D341Med (cell line): ENCODE measurements around the gene HMHB1.

Experiments
- DNase-seq: peaks from one replicate; pipeline ENCODE4 v3.0.0; 2012; ENCODE audit warnings: low spot score

Gene HMHB1

DNA sequence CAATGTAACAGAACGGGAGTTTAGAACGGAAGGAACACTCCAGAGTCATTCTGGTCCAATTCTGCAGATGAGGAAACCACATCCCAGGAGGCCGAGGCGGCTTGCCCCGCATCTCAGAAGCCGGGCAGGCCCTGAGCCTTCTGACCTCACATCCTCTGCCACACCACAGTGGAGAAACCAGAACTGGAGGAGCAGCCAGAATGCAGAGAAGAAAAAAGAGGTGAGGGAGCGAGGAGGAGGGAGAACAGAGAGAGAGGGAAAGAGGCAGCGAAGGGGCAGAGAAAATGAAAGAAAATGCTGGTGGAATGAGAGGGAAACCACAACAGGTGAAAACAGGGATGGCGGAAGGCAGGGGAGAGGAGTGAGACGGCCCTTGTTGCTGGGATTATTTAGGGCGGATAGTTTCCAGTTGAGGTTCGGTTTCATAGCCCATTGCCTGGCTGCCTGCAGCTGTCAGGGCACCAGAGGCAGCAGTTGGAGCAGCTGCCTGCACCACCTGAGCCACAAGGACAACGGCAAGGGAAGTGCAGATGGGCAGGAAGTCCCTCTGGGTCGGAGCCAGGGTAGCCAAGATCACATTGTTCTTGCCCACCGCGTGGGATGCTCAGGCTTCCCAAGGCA, at the start of gene HMHB1:
TSS of gene HMHB1 (plus strand) at position 77 of the 621 bp plus-strand sequence.
- no peak for DNase-seq

DNA sequence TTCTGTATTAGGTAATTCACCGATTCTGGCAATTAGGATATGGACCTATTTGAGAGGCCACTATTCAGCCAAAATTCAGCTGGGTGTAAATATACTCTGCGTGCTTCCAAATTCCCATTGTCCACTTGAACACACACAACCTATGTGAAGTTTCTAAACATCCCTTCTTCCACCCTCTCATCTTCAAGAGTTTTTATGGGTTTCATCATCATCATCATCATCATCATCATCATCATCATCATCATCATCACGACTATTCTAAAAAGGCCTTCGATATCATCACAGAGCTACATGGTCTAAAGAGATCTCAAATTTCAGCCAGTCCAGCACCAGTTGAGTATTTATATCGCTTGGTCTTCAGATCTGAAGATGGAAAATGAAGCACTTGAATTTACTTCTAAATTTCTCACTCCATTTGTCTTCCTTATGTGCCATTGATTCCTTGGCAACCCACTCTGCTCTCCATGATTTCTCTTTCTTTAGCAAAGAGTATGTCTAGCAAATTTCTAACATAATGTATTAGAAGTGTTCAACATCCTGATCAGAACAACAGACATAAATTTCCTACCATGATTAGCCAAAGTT, 49.2 kb upstream of the HMHB1 start:
- no peak for DNase-seq

GRCh38 chr5:143767162-143767561, 44.8 kb upstream of the HMHB1 start:
- no peak for DNase-seq

- DNase-seq: no peak
Measured at GRCh38 chr5:143769026-143769786, 42.8 kb upstream of the HMHB1 start.

- DNase-seq: no peak
Measured at GRCh38 chr5:143770450-143770849, 41.5 kb upstream of the HMHB1 start.

DNA sequence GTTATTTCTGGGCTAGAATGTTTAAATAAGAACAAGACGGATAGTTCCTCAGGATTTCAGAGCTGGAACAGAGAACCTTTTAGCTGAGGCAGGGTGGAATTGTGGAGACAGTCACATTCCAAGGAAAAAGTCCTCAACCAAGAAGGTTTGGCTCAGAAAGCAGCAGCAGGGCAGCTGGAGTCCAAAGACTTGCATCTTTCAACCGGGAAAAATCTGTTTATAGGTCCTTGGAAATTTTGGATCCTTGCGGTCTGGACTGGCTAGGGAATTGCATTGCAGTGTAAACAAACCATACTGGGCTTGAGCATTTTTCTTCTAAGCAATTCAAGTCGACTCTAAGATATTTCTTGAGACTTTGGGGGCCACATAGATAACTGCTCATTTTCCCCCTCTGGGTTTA, 40.8 kb upstream of the HMHB1 start:
- no peak for DNase-seq

DNA sequence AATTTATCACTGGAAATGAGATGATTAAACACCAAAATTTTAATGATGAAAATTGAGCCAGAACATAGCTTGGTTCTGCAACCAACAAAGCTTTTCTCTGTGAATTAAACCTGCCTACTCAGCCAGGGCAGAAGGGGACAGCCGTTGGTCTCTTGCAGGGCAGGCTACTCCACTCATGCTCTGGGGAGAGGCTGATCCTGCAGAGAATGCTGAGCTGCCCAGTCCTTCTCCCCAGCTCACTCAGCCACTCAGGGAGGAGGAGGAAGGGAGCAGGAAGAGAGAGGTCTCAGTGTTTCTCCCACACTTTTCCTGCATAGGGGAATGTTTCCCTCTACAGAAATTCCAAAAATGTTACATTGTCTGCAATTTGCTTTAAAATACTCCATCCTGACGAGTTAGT, 40.4 kb upstream of the HMHB1 start:
- DNase-seq: no peak

- no peak for DNase-seq
Measured at GRCh38 chr5:143772621-143773020, 39.3 kb upstream of the HMHB1 start.

DNA sequence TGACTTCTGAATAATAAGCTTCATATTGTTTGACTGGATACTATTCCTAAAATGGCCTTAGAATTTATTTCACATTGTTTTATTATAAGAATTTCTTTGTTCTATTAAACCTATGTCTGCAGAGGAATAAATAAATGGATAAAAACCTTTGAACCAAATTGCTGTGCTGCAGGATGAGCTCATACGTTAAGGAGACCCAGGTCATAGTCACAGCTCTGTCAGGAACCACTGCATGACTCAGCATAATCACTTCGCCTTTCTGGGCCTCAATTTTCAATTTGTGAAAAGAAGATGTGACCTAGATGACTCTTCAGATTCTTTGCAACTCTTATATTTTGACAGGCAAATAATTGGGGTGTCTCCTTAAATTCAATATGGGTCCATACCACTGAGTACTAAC, 36.7 kb upstream of the HMHB1 start:
- DNase-seq: no peak

DNA sequence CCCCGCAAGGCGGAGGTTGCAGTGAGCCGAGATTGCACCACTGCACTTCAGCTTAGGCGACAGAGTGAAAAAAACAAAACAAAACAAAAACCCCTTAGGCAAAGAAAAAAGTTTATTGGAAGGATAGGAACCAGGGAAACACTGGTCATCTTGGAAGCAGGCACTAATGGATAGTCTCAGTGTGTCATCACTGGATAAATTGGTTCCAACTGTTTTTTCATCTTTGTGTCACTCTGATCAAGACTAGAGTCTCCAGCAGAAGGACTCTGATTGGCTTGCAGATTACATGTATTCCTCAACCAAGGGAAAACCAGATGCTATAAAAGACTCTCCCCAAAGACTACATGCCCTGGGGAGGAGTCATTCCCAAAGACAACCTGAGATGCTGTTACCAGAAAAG, 35.0 kb upstream of the HMHB1 start:
- DNase-seq: no peak

GRCh38 chr5:143779506-143779905, 32.5 kb upstream of the HMHB1 start:
- no peak for DNase-seq

DNA sequence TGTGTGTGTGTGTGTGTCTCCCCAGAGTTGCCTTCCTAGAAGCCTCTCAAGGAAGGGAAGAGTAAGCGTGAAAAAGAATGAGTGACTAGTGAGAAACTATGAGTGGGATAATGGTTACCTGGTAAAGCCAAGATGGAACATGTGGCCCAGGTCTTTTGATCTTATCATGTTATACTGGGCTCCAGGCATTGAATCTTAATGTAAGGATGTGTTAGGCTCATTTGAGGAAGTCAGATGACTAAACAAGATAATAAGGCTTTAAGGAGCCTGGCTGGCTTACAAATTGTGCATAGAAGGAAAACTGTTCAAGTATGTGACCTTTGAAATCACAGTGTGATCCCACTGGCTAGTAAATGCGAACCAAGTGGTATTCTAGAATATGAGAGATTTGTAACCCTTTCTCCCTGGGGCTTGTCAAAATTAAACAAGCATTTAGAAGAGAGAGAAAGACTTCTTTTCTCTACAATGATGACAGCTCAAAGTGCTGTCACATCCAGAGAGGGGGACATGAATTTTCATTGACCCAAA, 29.9 kb upstream of the HMHB1 start:
- no peak for DNase-seq

DNA sequence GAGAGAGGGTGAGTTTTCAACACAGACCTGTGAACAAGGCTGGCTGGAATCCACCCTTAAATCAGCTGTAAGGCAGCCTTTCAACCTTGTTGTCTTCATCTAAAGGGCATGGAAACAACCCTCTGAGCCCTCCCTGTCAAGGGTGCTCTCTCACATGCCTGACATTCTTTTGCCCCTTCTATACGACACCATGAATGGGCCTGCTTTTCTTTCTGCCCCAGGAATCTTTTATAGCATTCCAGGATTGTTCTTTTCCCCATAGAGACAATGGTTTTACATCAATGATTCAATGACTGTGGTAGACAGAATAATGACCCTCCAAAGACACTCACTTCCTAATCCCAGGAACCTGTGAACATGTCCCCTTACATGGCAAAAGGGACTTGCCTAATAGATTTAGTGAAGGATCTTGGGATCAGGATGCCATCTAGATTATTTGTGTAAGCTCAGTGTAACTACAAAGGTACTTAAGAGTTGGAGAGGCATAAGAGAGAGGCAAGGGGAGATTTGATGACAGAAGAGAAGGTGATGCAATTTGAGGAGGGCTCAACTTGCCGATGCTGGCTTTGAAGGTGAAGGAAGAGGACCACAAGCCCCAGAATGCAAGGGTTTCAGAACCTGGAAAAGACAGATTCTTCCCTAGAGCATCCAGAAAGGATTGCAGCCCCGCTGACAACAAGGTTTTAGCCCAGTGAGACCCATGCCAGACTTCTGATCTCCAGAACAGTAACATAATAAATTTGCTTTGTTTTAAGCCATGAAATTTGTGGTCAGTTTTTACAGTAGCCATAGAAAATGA, 29.2 kb upstream of the HMHB1 start:
- DNase-seq: no peak

DNA sequence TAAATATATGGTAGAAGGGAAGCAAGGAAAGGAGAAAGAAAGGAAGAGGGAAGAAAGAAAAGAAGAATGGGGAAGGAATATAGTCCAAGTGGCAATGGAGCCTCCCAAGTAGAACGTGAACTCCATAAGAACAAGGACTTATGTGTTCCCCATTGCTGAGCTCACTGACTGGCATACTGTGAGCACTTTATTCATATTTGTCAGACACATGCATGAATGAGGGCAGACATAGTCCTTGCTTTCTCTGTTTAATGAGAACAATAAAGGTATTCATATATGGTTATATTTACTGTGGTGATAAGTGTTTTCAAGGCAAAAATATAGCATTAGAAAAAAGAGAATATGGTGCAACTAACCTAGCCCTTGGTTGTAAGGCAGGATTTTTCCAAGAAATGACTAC, 23.6 kb upstream of the HMHB1 start:
- no peak for DNase-seq

- DNase-seq: no peak
Measured at GRCh38 chr5:143790457-143791112, 21.4 kb upstream of the HMHB1 start.

GRCh38 chr5:143791848-143792731, 19.9 kb upstream of the HMHB1 start:
- no peak for DNase-seq

DNA sequence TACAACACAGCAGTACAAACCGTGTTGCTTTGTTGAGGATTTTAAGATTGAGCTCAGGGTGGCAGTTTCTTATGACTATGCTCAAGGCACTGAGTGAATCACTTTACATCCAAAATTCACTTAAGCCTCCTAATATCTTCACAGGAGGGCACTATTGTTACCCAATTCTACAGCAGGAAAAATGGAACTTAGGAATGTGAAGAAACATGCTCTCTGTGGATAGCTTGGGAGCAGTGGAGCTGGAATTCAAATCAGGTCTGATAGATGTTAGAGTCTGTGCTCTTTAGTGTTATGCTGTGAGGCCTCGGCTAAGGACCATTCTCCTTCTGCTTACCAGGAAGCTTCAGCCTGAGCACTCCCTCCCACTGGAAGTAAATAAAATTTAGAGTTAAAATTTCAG, 18.7 kb upstream of the HMHB1 start:
- no peak for DNase-seq

- DNase-seq: no peak
Measured at GRCh38 chr5:143796125-143796524, 15.8 kb upstream of the HMHB1 start.

GRCh38 chr5:143796753-143797152, 15.2 kb upstream of the HMHB1 start:
- DNase-seq: no peak

DNA sequence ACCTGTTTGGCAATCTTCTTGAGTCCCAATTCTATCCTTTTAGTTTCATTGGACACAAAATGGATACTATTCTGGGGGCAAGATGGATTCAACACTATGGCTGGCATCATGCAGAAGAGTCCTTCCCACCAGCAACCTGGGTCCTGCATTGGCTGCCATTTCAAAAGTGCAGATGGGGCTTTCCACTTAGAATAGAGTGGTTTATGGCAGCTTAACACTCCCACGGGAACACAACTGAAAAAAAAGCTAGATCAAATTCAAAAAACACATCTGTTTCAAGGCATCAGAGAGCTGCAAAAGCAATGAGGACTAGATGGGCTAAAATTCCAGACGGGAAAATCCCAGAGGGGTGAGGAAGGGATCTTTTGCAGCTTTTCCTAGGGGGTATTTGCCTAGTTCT, 11.2 kb upstream of the HMHB1 start:
- peak; percentile 52 for DNase-seq
